ENCODE results near the gene HOXA11. TPM values are rescaled to one million over a fixed set of nuclear protein-coding genes. Genes with fewer than 3 reads are reported as not detected.

HOXA11 gene
- polyA plus RNA-seq, 3 donors: 0.41 to 4.3 TPM; not detected in 1

DNA sequence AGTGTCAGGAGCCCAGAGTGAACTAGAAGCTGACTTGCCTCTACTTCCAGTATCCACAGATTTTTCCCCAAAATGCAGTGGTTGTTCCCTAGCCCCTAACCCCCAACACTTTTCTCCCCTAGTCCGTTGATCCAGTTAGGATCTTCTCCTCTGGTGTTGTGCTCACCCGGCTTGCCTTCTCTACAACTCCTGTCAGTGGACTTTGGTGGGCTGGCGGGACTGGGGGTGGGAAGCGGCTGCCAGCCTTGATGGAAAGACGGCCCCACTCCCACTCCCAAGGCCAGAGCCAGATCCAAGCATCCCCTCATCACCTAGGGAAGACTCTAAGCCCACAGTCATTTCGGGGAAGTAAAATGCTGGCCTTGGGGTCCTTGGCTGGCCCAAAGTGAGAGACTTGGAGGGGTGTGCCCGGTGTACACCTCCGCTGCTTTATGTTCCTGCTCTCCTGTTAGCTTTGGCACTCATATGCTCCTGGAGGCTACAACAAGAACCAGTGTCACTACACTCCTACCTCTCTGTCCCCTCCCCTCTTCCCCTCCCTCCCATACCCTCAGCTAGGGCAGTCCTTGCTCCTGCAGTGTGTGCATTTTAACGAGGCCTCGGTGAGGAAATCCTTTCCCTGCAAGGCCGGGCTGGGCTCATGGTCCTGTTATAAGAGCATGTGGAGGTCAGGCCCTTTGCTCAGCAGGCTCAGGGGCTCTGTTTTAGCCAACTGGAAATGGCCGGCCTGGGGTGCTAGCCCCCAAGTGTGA lies 10.0 kb downstream of the HOXA11 start:
- WGBS, 3 donors: 32 to 78% (median 73%) methylated on average over 12 of the region's 12 CpGs

GRCh38 chr7:27173956-27174873 lies 10.8 kb downstream of the HOXA11 start, which contains the start of gene HOXA10:
Gene HOXA10 (minus strand): TSS chr7:27174320. CDS start chr7:27174306, 14 bp downstream.
- H3K27ac ChIP-seq (ENCODE audit: low read depth, low read length): no peak within 1 kb of the TSS
- 8 to 9% (median 8%) methylated on average over 67 to 82 of the region's 82 CpGs for WGBS, 3 donors

More for the DNA sequence above, 10.0 kb downstream of the HOXA11 start:
- no peak overlapping the region for H3K27ac ChIP-seq (ENCODE audit: low read depth, low read length)

- H3K27ac ChIP-seq (ENCODE audit: low read depth, low read length): no peak overlapping the region
- 1% methylated on average over 39 to 59 of the region's 59 CpGs for WGBS, 3 donors
Observed at GRCh38 chr7:27173511-27173955, 11.5 kb downstream of the HOXA11 start.

DNA sequence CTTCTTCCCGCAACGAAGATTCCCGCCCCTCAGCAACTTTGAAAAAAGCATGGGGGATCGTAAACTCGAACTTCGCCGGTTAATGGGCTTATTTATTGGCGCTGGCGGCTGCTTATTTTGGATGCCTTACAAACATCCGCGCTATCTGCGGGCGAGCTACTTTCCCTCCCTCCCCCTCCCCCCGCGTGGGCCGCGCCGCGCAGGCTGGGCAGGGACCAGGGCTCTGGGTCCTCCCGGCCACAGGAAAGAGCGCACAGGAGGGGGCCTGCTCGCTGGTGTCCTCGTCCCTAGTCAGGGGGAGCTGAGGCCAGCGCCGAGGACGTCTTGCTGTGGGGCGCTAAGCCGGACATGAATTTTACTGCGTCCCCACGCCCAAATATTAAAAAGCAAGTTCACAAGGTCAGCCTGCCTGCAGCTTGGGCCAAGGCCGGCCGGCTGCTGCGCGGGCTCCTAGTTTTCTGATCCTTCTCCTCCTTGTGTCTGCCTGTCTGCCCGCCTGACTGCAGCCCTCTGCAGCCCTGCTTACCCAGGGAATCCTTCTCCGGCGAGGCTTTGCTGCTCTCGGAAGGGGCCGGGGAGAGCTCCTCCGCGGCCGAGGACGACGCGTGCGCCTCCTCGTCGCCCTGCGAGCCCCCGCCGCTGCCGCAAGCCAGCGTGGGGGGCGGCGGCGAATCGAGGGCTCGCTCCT lies 12.1 kb downstream of the HOXA11 start:
- no peak overlapping the region for H3K27ac ChIP-seq (ENCODE audit: low read depth, low read length)
- WGBS, 3 donors: 2 to 3% (median 2%) methylated on average over 52 to 58 of the region's 58 CpGs

- no peak overlapping the region for H3K27ac ChIP-seq (ENCODE audit: low read depth, low read length)
- WGBS, 3 donors: 10 to 18% (median 12%) methylated on average over 10 of the region's 10 CpGs
Observed at GRCh38 chr7:27172315-27172774, 12.7 kb downstream of the HOXA11 start.

DNA sequence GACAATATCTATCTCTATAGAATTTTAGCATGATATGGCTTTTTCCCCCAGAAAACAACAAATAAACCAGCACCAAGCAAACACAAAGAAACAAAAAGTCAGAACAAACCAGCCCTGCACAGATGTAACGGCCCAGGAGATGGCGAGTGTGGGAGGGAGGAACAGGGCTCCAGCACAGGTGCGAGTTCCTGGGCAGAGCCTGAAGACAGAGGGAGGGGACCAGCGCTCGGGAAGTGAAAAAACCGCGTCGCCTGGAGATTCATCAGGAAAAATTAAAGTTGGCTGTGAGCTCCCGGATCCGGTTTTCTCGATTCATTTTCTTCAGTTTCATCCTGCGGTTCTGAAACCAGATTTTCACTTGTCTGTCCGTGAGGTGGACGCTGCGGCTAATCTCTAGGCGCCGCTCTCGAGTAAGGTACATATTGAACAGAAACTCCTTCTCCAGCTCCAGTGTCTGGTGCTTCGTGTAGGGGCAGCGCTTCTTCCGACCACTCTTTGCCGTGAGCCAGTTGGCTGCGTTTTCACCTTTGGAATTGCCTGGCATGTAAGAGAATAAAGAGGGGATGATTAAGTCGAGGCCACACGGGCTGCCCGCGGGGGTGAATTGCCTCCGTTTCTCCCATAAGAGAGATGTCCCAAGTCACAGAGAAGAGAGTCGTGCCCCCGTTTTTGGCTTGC lies 13.3 kb downstream of the HOXA11 start:
- no peak overlapping the region for H3K27ac ChIP-seq (ENCODE audit: low read depth, low read length)
- 8 to 24% (median 17%) methylated on average over 30 of the region's 30 CpGs for WGBS, 3 donors

DNA sequence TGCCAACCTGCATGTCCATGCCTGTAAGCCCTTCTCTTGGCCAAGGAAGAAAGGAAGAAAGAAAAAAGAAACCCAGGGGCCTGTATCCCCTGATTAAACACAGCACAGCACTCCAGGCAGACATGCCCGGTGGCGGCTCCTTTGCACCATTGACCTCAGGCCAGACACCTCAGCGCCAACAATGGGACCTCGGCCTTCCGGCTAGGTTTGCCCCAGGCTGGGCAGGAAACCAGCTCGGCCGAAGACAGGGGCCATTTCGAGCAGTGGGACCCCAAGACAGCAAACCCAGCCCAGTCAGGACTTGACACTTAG lies 13.8 kb downstream of the HOXA11 start:
- H3K27ac ChIP-seq (ENCODE audit: low read depth, low read length): no peak overlapping the region
- WGBS, 3 donors: 13 to 28% (median 16%) methylated on average over 8 of the region's 8 CpGs

- WGBS, 3 donors: 21 to 35% (median 31%) methylated on average over 11 of the region's 11 CpGs
- no peak overlapping the region for H3K27ac ChIP-seq (ENCODE audit: low read depth, low read length)
Observed at GRCh38 chr7:27170426-27171324, 14.4 kb downstream of the HOXA11 start.

DNA sequence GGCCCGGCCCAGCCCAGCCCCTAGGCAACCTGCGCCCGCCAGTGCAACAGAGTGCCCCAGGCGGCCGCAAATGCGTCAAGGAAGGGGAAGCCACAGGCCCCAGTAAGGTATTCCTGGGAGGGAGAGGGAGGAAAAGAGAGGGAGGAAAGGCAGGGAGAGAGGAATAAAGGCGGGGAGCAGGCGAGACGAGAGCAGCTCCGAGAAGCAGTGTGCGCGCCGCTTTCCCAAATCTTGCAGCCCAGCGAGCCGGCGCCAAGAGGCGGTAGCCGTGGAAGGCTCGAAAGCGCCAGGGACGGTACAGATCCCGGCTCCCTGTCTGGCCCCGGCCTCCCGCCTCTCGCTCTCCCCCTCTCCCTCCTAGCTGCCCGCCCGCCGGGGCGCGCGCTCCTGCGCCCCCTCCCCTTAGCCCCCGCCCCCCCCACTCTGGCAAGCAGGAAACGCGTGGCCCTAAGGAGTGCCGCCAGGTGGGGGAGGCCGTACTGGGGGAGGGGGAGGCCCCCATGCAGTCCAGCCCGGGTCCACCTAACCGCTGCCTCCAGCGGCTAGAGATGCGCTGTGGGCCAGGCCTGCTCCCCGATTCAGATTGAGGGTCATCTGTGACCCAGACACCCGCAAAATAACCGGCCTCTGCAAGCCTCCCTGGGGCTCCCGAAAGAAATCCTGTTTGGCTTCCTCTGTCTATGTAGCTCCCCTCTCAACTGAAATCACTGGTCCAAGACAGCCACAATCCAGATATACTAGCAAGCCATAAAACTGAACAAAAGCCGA lies 15.2 kb downstream of the HOXA11 start:
- H3K27ac ChIP-seq (ENCODE audit: low read depth, low read length): no peak overlapping the region

GRCh38 chr7:27168265-27168947 lies 16.6 kb downstream of the HOXA11 start:
- WGBS, 3 donors: 17 to 30% (median 26%) methylated on average over 25 of the region's 25 CpGs
- H3K27ac ChIP-seq (ENCODE audit: low read depth, low read length): no peak overlapping the region

More for the DNA sequence above, 15.2 kb downstream of the HOXA11 start:
- WGBS, 3 donors: 7 to 18% (median 8%) methylated on average over 26 to 44 of the region's 46 CpGs

DNA sequence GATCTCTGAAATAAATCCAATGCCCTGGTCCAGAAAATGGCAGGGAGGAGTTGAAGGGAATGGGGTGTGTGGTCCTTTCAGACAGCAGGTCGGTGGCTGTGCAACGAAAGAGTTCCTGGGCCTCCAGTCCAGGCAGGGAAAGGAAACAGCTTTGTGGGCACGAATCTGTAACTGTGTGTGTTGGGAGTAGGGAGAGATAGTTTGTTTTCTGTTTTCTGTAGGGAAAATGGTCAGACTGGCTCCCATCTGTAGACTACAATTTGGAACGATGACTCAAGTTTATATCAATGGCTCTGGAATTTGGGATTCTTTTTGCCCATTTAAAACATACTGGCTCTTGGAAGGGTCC lies 17.1 kb downstream of the HOXA11 start:
- H3K27ac ChIP-seq (ENCODE audit: low read depth, low read length): no peak overlapping the region
- 26 to 39% (median 35%) methylated on average over 4 of the region's 4 CpGs for WGBS, 3 donors

- 13 to 31% (median 19%) methylated on average over 50 of the region's 50 CpGs for WGBS, 3 donors
- no peak overlapping the region for H3K27ac ChIP-seq (ENCODE audit: low read depth, low read length)
Observed at GRCh38 chr7:27166531-27167505, 18.2 kb downstream of the HOXA11 start.

DNA sequence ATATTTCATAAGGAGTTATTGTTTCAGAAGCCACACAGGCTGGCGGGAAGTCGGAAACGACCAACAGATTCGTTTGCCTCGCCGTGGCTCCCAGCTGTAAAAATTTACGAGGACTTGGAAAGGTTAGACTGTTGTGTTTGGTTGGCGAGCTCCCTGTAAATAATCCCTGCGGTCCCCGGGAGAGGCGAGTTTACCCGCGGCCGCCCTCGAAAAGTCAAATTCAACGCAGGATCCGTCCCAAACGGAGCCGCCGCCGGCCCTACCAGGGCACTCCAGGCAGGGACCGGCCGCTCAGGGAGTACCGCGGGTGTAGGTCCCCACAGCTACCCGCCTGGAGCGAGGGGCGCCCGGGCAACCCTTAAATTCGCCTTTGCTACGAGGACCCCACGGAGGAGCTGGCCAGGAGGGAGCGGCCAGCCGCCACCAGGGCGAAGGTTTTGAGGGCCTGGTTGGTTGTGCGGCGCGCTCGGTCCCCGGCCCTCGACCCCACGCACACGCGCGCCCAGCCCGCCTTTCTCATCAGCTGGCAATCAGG lies 19.0 kb downstream of the HOXA11 start:
- H3K27ac ChIP-seq (ENCODE audit: low read depth, low read length): no peak overlapping the region
- WGBS, 3 donors: 5 to 12% (median 11%) methylated on average over 42 to 46 of the region's 46 CpGs

DNA sequence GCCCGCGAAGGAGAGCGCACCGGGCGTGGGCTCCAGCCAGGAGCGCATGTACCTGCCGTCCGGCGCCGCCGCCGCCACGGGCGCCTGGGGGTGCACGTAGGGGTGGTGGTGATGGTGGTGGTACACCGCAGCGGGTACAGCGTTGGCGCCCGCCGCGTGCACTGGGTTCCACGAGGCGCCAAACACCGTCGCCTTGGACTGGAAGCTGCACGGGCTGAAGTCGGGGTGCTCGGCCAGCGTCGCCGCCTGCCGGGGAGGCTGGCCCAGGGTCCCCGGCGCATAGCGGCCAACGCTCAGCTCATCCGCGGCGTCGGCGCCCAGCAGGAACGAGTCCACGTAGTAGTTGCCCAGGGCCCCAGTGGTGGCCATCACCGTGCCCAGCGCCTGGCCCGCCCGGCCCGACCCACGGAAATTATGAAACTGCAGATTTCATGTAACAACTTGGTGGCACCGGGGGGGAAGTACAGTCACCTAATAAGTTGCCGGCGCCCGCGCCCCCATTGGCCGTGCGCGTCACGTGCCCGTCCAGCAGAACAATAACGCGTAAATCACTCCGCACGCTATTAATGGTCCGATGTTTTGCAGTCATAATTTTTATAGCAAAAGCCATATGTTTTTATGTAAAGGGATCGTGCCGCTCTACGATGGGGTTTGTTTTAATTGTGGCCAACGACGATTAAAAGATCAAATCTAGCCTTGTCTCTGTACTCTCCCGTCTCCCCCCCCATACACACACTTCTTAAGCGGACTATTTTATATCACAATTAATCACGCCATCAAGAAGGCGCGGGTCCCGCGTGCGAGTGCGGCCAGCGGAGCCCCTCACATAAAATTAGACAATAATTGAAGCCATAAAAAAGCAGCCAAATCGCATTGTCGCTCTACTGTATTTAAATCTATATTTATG lies 19.7 kb downstream of the HOXA11 start, which contains the start of gene HOXA9:
Gene HOXA9 (minus strand): TSS at position 449 of the 907 bp plus-strand sequence. CDS start 80 bp downstream, at position 369.
- no peak within 1 kb of the TSS for H3K27ac ChIP-seq (ENCODE audit: low read depth, low read length)
- 2 to 5% (median 5%) methylated on average over 75 to 82 of the region's 82 CpGs for WGBS, 3 donors
